Nephron (organoid): ENCODE results near the gene ARIH2.

Experiments
- H3K27ac Mint-ChIP-seq, 3 experiments: 2 replicates each; pipeline ENCODE4 v1.8.0; 2020; ENCODE audit warnings: mixed read lengths in 3 of 3, mild to moderate bottlenecking in 2 of 3, moderate library complexity in 1 of 3
- H3K27me3 Mint-ChIP-seq: 2 replicates; pipeline ENCODE4 v1.8.0; 2021; ENCODE audit warnings: low read depth, mild to moderate bottlenecking, moderate library complexity, mixed read lengths
- H3K36me3 Mint-ChIP-seq: 2 replicates; pipeline ENCODE4 v1.8.0; 2020; ENCODE audit warnings: low read depth, mixed read lengths
- H3K4me1 Mint-ChIP-seq: 2 replicates; pipeline ENCODE4 v1.8.0; 2020; ENCODE audit warnings: mixed read lengths
- H3K4me3 Mint-ChIP-seq, 3 experiments: 2 replicates each; pipeline ENCODE4 v1.8.0; 2020; ENCODE audit warnings: mild to moderate bottlenecking in 3 of 3, mixed read lengths in 3 of 3, moderate library complexity in 2 of 3
- H3K9me3 Mint-ChIP-seq: 2 replicates; pipeline ENCODE4 v1.8.0; 2020; ENCODE audit warnings: mixed read lengths
- TF ChIP-seq, protein P1 (sequence below), 3 experiments: fragments of 200-600 bp; sonication (generic); IDR thresholded peaks; one replicate each; pipeline ENCODE4 v1.5.0; 2021; ENCODE audit warnings: antibody characterized with exemption in 3 of 3; ENCODE audit not compliant: unreplicated experiment in 3 of 3

Gene ARIH2

DNA sequence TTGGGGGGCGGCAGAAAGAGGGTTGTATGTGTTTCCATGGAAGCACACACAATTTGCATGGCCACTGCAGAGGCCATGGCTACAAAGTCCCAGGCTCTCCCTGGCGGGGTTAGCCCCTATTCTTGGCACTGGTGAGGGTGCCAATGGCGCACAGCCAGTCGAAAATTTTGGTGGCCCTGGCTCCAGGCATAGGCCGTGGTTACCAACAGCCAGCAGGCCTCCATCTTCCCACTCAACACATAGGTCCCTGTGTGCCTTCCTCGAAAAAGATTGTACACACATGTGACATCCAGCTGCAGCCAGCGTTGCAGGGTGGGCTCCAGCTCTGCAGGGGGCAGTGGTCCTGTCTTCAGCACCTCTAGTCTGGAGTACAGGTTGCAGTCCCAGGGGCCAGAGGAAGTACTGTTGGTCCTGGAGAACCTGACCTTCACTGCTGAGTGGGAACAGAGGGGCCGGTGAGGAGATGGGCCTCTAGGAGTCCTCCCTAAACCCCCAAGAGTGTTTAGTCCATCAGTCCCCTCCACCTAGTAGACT, 78.5 kb downstream of the ARIH2 start:
- no peaks in the 10 kb centered on the region for H3K27me3 Mint-ChIP-seq
- no peak overlapping the region for H3K4me3 Mint-ChIP-seq
- peaks cover 7% of the 10 kb centered on the region for H3K36me3 Mint-ChIP-seq
- H3K27ac Mint-ChIP-seq, result no peak overlapping the region
- H3K9me3 Mint-ChIP-seq, result no peaks in the 10 kb centered on the region
- no peaks in the 10 kb centered on the region for H3K4me1 Mint-ChIP-seq
- TF ChIP-seq, protein P1, sequence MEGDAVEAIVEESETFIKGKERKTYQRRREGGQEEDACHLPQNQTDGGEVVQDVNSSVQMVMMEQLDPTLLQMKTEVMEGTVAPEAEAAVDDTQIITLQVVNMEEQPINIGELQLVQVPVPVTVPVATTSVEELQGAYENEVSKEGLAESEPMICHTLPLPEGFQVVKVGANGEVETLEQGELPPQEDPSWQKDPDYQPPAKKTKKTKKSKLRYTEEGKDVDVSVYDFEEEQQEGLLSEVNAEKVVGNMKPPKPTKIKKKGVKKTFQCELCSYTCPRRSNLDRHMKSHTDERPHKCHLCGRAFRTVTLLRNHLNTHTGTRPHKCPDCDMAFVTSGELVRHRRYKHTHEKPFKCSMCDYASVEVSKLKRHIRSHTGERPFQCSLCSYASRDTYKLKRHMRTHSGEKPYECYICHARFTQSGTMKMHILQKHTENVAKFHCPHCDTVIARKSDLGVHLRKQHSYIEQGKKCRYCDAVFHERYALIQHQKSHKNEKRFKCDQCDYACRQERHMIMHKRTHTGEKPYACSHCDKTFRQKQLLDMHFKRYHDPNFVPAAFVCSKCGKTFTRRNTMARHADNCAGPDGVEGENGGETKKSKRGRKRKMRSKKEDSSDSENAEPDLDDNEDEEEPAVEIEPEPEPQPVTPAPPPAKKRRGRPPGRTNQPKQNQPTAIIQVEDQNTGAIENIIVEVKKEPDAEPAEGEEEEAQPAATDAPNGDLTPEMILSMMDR (IDR thresholded peaks at IDR 0.05; ENCODE audit: unreplicated experiment in 3 of 3), result no peak

DNA sequence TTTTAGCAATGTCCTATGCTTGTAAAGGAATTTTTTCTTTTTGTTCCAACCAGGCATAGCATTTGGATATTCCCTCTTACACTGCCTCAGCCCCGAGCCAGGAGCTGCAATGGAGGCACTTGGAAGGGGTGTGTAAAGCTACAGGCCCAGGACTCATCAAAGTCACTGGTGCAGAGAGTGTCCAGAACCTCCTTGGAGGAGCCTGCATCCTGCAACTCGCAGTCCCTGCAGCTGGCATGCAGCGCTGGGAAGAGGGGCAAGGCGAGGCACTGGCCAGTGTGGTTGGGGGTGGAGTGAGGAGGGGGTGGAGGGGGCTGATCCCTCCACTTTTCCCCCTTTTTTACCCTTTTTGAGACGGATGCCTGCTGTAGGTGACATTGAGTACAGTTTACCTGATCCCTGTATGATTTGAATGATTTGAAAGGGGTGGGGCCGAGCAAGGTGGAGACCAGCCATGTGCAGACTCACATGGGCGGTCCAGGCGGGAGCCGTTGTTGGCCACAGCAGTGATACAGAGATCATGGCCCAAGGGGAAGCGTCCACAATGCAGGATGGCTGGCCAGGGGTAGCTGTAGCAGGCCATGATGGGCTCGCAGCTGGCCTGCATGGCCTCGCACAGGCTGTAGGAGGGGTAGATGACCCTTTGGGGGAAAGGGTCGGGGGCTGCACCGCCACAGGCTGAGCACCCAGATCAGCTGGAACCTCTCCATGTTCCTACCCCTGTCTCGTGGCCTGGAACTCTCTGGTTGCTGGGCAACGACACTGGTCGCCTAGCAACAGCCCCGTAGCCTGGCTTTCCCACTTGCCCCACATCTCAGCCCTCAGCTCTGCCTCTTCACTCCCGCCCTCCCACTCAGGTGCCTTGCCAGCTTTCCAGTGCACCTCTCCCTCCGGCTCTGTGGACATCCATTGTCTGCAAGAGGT, 79.3 kb downstream of the ARIH2 start:
- H3K4me3 Mint-ChIP-seq, result no peak overlapping the region
- no peaks in the 10 kb centered on the region for H3K9me3 Mint-ChIP-seq
- H3K36me3 Mint-ChIP-seq, result peaks cover 7% of the 10 kb centered on the region
- TF ChIP-seq, protein P1 (IDR thresholded peaks at IDR 0.05; ENCODE audit: unreplicated experiment in 3 of 3), result no peak
- no peaks in the 10 kb centered on the region for H3K4me1 Mint-ChIP-seq
- peak overlapping the region in 1 of 3 experiments; percentile 64 for H3K27ac Mint-ChIP-seq
- H3K27me3 Mint-ChIP-seq, result no peaks in the 10 kb centered on the region

DNA sequence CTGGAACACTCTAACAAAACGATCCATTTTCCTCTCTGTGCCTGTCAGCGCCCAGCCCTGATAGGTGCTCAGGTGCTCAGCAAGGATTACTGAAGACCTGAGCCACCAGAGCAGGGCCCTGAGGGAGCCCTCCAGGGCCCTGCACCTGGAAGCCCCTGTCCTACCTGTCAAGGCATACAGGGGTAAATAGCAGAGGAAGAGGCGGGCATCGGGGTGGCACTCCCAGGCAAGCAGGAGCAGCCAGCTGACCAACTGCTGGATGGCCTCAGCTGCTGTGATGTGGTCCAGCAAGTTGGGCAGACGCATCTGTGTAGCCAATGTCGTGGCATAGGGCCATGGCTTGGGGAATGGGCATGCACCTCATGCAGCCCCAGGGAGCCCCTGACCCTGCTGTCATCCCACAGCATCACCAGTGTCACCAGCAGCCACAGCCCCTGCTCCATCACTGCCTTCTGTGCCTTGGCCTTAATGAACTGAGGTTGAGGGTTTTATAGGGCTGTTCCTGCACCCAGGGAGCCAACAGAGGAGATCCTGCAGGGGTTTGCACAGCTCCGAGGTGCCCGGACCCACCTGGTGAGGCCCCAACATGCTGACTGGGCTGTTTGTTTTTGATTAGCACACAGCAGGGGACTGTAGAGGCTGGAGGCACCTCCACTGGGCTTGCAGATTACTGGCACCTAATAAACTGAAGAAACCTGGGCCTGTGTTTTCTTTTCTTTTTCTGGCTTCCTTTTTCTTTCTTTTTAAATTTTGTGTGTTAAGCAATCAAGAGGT, 80.6 kb downstream of the ARIH2 start:
- no peak overlapping the region for H3K27ac Mint-ChIP-seq
- no peaks in the 10 kb centered on the region for H3K9me3 Mint-ChIP-seq
- H3K36me3 Mint-ChIP-seq, result peaks cover 4% of the 10 kb centered on the region
- no peaks in the 10 kb centered on the region for H3K4me1 Mint-ChIP-seq
- TF ChIP-seq, protein P1 (IDR thresholded peaks at IDR 0.05; ENCODE audit: unreplicated experiment in 3 of 3), result no peak
- no peaks in the 10 kb centered on the region for H3K27me3 Mint-ChIP-seq
- no peak overlapping the region for H3K4me3 Mint-ChIP-seq

DNA sequence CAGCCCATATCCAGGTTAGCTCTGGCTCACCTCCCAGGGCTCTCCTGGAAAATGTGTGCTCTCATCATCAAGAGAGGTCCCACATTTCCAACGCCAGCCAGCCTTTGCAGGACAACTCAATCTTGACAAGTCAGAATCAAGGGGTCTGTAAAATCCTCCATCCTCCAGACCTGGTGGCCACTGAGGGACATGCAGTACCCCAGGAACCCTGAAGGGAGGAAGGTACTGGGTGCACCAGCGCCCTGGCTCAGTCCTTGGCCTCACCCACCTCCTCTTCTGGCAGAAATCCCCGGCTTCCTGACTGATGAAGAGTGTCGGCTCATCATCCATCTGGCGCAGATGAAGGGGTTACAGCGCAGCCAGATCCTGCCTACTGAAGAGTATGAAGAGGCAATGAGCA, 82.5 kb downstream of the ARIH2 start:
- no peaks in the 10 kb centered on the region for H3K9me3 Mint-ChIP-seq
- TF ChIP-seq, protein P1 (IDR thresholded peaks at IDR 0.05; ENCODE audit: unreplicated experiment in 3 of 3), result no peak
- H3K27ac Mint-ChIP-seq, result no peak overlapping the region
- H3K4me1 Mint-ChIP-seq, result no peaks in the 10 kb centered on the region
- H3K4me3 Mint-ChIP-seq, result no peak overlapping the region
- H3K27me3 Mint-ChIP-seq, result no peaks in the 10 kb centered on the region
- H3K36me3 Mint-ChIP-seq, result no peaks in the 10 kb centered on the region

DNA sequence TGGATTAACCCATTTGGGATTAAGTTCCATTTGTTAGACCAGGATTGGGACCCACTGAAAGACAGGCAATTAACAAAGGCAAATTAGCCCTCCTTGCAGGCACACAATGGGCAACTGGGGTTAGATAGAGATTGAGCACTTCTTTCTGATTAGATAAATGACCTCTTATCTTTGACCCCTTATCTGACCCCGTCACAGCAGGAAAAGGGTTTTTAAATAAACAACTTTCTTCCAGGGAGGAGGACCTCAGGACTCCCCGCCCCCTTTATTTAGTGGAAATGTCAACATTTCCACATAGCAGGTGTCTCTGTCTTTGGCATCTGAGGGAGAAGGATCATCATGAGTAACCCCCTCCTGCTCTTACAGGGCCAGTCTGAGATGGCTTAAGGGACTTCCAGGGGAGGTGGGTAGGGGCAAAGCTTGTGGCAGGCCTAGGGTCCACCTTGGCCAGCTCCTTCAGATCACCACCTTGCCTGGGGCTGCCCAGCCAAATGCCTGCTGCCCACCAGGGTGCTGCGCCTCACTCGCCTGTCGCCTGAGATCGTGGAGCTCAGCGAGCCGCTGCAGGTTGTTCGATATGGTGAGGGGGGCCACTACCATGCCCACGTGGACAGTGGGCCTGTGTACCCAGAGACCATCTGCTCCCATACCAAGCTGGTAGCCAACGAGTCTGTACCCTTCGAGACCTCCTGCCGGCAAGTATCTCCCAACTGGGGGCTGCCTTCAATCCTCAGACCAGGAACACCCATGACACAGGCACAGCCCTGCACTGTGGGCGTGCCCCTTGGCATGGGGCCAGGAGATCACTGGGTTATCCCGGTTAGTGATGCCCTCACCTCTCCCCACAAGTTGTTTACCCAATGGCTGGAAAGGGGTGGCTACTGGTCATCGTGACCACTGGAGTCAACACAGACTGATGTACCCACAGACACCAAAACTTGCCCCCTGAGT, 86.0 kb downstream of the ARIH2 start:
- TF ChIP-seq, protein P1 (IDR thresholded peaks at IDR 0.05; ENCODE audit: unreplicated experiment in 3 of 3), result no peak
- H3K27me3 Mint-ChIP-seq, result no peaks in the 10 kb centered on the region
- no peaks in the 10 kb centered on the region for H3K9me3 Mint-ChIP-seq
- H3K27ac Mint-ChIP-seq, result no peak overlapping the region
- H3K4me3 Mint-ChIP-seq, result peak overlapping the region in 1 of 3 experiments; percentile 67
- H3K4me1 Mint-ChIP-seq, result peaks cover 21% of the 10 kb centered on the region
- H3K36me3 Mint-ChIP-seq, result peaks cover 7% of the 10 kb centered on the region
